Measurements from ENCODE around the gene DLX6.
A peak's percentile ranks its signal among the peaks of the same experiment; 100 is the strongest.

The DLX6 gene

DNA sequence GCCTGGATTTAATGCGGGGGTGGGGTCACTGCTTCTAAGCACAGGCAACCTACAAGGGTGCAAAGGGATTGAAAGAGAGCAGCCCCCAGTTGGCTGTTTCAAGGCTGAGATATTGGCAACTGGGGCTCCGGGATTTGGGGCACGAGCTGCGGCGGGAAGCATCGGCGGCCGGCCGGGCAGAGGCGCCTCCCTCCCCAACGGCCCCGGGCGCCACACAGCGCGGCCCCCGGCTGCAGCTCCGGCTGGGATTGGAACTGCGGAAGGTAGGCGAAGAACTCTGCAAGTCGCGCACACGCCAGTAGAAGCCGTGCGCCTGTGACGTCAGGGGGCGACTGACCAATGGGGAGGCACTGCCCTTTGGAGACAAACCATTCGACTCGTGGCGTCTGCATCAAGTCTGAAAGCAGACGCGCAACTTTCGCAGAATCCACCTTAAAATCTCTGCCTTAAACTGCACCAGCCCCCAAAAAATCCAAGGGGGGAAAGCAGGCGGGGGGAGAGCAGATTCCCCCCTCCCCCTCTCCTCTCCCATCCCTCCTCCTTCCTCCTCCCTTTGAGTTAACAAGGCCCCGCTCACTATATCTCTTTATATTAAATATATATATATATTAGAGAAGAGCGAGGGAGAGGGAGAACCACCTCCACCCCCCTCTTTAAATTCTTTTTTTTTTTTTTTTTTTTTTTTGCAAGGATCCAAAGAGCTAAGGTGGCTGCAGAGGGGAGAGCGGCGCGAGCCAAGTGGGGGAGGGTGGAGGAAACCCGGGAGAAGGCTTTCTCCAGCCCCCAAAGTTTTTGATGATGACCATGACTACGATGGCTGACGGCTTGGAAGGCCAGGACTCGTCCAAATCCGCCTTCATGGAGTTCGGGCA lies at the start of gene DLX6:
DLX6 (plus strand) TSS at position 371 of the 872 bp plus-strand sequence; CDS start at position 796, 425 bp downstream.
- DNase-seq, result peak; percentile 79

DNA sequence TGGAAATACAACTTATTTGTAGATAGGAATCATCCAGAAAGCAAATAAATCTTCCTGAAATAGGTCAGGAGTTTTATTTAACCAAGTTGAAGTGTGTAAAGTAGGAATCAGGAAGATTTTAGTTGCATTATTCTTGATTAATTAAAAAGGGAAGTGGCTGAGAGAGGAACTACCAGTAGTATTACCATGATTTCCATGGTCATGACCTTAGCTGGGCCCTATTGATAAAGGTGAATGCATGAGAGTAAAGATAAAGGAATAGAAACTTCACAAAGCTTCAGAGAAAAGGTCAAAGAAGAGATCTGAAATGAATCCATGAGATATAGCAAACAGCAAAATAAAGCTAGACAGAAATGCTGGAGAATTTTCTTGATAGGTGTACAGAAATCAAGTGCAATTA lies 46.2 kb upstream of the DLX6 start:
- DNase-seq, result no peak

DNA sequence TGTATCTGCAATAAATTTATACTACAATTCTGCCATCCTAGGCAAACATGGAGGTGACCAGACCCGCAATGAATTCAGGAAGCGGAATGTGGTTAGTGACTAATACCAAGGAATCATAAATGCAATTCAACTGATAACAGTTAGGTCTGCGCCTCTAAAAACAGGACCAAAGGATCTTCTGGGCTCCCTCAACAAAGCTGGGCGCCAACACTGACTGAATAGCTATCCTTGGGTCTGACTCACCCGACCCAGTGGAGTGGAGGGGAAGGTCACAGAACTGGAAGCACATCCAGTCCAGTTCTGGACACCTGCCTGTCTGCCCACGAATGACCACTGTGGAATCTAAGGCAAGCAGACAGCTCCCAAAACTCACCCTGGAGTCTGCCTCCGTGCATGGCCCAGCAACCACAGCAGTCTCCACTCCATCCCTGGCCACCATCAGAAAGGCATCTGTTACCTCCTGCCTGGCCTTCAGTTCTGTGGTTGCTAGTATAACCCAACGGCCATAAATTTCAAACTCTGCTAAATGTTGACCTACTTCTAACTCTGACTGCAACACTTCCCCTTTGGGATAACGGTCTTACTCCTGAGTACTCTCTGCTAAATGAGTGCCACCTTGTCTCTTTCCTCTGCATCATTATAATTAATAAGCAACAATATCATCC lies 43.0 kb upstream of the DLX6 start:
- no peak for DNase-seq

DNA sequence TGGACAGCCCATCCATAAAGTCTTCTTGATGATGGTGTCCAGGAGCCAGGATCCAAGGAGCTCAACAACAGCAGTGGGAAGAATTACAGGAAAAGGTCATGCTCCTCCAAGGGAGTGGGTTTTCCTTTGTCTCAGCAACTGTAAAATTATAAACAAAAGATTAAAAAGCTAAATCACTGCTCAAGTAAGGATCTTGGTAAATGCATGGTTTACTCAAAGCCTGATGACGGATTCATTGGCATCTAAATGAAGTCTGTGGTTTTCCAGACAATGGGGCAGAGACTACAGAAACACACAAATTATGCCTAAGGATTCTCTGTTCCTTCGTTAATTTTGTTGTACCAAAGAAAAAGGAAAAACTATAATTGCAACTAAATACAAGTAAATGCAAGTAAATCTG lies 36.4 kb upstream of the DLX6 start:
- DNase-seq, result no peak

DNA sequence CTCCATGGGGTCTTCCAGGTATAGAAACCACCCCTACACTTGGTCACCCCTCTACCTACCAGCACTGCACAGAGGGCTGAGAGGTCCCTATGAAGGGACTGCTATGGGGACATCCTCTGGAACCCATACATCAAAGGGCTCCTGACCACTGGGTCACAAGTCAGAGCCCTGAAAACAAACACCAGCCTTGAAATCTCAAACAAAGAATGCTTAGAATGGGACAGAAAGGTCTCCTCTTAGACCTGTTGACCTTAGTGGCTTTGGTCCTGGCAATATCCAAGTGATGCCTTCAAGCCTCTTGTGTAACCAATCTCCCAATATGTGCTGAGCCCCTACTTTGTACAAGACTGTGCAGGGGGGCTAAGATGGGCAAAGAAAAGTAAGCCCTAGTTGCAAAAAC lies 34.6 kb upstream of the DLX6 start:
- no peak for DNase-seq

DNA sequence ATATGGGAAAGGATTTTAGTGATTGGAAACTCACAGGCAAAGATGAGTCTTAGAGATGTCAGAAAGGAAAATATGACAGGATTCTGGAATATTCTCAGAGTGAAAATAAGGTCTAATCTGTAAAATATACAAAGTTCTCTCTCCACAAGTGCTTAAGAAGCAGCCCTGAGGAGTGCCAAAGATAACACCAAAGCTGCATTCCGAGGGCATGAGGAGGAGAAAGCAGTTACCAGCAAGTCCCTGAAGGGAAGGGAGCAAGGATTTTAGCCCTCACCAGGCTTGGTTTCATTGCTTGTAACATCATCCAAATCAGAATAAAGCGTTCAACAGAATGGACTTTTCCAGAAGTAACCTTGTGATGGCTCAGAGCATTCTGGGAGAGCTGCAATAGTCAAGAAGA lies 31.4 kb upstream of the DLX6 start:
- DNase-seq, result no peak

DNA sequence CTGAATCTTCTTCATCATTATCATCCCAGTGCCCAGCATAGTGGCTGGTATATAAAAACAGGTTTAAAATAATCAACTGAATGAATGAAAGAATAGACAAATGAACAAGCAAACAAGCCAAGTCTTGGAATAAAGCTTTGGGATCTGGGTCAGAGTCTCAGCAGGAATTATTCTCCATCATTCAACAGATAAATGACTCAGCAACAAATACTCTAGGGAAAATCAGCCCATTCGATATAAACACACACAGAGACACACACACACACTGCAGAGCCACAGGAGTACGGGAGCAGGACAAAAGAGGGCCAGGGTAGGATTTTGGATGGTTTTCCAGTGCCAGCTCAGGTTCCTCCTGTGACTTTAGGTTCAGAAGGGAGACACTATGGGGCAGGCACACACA lies 29.2 kb upstream of the DLX6 start:
- no peak for DNase-seq

DNA sequence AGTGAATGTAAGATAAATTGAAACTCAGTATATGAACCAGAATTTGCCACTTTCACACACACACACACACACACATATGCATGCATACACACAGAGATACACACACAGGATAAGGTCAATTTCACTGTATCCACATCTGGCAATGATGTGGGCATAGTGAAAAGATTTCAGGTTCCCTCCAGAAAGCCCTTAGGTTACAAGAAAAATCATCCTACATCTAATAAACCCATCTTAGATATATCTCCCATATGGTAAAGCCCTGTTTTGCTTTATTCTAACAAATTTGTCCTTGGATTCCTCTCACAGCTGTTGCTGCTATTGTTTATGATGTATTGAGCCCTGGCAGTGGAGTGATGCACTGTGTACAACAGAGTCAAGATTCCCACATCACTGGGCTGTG lies 27.9 kb upstream of the DLX6 start:
- no peak for DNase-seq

DNA sequence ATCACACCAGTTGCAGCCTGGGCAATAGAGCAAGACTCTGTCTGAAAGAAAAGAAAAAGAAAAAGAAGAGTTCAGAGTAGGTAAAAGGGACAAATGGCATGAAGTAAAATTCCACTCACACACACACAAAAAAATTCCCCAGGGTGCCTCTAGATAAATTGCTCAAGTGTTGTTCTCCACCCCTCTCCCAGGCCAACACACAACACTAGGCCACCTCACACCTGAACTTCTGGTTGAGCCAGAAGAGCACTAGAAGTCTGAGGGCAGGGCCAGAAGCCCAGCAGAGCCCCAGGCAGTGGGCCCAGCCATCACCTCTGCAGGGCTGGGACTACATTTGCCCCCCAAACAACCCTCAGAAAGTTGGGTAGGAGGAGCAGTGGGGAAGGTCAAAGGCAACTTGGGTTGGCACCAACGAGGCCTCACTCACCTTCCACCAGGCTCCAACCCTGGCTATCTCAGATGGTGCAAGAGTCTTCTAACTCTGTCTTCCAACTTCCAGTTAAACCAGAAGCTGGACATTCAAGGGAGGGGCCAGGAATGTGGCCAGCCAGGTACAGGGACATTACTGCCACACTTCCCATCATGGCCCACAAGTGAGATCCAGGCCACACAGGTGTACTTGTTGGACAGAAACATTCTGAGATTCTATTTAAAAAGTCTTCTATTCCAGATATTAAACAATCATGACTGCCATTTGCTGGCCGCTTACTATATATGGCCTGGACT lies 25.6 kb upstream of the DLX6 start:
- no peak for DNase-seq

DNA sequence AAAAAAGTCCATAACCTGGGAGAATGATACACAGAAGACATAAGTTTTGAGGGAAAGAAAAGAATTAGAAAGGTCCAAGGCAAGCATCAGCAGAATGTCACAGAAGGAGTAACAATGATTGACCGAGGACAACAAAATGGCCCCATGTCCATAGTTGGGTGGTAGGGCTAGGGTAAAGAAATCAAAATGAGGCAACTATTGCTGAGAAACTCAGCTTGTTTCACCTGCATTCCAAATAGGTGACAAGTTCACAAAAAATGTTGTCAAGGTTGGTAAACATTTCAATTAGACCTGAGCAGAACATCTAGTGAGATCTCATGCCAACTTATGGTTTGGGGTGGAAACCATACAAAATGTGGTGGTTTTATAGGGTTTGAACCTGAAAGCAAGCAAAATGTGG lies 22.8 kb upstream of the DLX6 start:
- DNase-seq, result no peak

DNA sequence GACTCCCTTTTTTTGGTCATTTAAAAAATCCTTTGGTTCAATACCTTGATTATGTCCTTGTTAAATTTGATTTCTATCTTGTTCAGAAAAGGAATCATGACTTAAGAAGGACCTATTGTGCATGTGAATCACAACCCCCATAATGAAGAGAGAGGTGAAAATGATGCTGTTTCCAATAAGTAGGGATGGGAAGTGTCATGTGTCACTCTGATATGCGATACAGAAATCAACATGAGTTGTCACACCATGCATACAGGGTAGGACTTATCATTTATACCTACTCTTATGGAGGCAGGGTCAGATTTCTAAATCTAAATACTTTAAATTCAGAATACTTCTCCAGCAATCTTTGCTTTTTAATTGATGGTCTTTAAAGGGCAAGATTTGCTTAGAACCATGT lies 19.4 kb upstream of the DLX6 start:
- DNase-seq, result no peak

- no peak for DNase-seq
Observed at GRCh38 chr7:96986901-96987300, 18.5 kb upstream of the DLX6 start.

- no peak for DNase-seq
Observed at GRCh38 chr7:96987719-96988118, 17.6 kb upstream of the DLX6 start.

DNA sequence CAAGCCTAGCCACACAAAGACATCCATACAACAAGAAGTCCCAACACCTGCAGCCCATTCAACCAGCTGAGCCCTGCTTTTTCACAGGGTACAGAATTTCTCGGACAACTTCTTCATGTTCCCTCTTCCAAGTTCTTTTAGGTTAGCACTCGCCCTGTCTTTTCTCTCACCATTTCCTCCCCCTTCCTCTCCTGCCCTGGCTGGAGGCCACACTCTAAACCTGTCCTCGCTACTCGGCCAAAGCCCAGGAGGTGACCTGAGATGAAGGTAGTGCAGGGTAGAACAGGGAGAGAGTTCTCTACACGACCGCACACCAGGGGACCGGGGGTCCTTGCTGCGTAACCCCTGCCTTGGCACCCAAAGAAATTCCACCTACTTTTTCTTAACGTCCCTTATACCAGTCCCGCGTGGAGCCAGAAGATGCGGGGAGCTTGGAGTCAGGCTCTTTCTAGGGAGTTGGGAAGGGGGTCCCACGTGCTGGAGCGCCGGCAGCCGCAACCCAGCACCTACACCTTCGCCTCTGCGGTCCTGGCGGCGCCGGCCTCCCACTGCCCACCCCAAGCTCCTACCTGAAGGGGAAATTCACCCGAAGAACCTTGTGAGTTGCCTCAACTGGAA lies 16.0 kb upstream of the DLX6 start:
- DNase-seq, result no peak

DNA sequence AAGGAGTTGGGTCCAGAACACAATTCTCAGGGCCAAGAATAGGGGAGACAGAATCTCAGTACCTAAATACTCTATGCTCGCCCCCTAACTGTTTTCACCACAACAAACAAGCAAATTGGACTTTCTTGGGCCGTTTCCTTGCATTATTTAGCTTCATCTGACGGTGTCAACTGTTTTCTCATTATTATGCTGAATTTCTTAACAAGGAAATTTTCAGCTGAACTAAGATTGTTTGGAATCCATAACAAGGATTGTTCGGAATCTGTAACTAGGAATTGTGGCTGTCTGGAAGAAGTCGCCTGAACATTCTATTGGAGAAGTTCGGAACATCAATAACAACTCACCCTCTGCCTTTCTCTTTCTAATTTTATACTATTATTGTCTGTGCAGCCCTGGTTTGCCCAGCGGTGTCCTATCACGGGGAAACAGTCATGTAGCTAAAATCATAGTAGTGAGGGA lies 15.5 kb upstream of the DLX6 start:
- DNase-seq, result no peak

GRCh38 chr7:96991546-96992191 lies 13.7 kb upstream of the DLX6 start:
- DNase-seq, result no peak

GRCh38 chr7:96992192-96993005 lies 13.0 kb upstream of the DLX6 start:
- DNase-seq, result no peak

DNA sequence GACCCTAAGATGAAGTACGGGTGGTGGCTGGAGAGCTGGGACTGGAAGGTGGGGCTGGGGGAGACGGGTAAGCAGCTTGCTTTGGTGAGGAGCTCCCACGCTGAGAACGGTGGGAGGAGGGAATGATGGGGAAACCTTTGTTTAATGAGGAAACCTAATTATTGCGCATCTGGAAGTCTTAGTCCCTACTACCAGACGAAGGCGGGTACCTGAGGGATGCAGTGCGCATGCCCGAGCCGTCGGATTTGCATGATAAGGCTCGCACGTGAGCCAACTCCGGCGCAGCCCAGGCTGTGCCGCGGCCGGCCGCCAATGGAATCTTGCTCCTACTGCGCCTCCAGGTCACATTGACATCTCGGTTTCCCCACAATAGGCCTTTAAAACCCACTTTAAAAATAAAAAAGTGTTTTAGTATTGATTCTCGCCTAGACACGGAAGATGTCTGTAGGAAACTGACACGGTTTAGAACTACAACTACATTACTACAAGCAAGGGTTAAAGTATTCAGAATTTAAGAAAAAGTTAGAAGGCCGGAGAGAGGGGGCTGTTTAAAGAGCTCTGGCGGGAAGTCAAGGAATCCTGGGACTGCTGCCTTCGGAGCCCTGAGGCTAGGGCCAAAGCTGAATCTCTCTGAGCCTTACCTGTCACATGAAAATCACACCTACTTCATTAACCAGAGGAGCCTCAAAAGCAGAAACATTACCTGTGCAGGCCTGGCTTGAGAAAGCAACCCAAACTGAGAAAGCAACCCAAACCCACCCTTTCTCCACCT lies 12.1 kb upstream of the DLX6 start:
- DNase-seq, result no peak

DNA sequence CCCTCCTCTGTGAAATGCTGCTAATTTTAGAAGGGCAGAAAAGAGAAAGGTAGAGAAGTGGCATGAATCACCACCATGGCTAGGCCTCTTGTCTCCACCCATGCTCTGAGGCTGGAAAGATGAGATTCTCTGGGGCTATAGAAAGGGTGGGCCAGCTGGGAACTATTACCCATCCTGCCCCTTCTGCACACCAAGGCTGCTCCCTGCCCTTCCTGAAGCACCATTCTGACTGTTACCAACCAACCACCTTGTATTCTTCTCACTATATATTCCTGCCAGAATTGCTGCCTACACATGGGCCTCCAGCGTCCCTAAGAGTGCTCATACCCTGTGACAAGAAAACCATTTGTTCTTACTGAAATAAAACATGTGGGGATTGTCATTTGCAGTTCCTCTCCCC lies 11.4 kb upstream of the DLX6 start:
- DNase-seq, result no peak

- no peak for DNase-seq
Observed at GRCh38 chr7:96995406-96996110, 9.8 kb upstream of the DLX6 start.

Measured in NCI-H187 treated with DMSO at 0.1 percent for 48 hours (cell line).